Activated naive CD8-positive, alpha-beta T cell treated with anti-CD3 and anti-CD28 coated beads, Interleukin-2, amount 50 U/mL, for 16 hours (primary cell): Measurements from ENCODE around the gene TRAPPC10.

Source experiments
- DNase-seq: peaks from one replicate; pipeline ENCODE4 v3.0.0-alpha.2; 2020; ENCODE audit warnings: low read depth, low spot score

Gene TRAPPC10

GRCh38 chr21:43983390-43983789 is 28.7 kb upstream of the TRAPPC10 start:
- DNase-seq: no peak

- no peak for DNase-seq
Observed at GRCh38 chr21:43983860-43984420, 28.2 kb upstream of the TRAPPC10 start.

- no peak for DNase-seq
Observed at GRCh38 chr21:43984905-43985689, 27.0 kb upstream of the TRAPPC10 start.

GRCh38 chr21:43985690-43986251 is 26.3 kb upstream of the TRAPPC10 start:
- no peak for DNase-seq

- no peak for DNase-seq
Observed at GRCh38 chr21:43986544-43987451, 25.3 kb upstream of the TRAPPC10 start.

GRCh38 chr21:43987509-43987908 is 24.6 kb upstream of the TRAPPC10 start:
- DNase-seq: no peak

- no peak for DNase-seq
Observed at GRCh38 chr21:43988016-43988415, 24.1 kb upstream of the TRAPPC10 start.

- DNase-seq: no peak
Observed at GRCh38 chr21:43988506-43989230, 23.4 kb upstream of the TRAPPC10 start.

- no peak for DNase-seq
Observed at GRCh38 chr21:43989401-43989800, 22.7 kb upstream of the TRAPPC10 start.

GRCh38 chr21:43991447-43991991 is 20.6 kb upstream of the TRAPPC10 start:
- DNase-seq: no peak

GRCh38 chr21:43992121-43992520 is 20.0 kb upstream of the TRAPPC10 start:
- no peak for DNase-seq

GRCh38 chr21:43993420-43993934 is 18.6 kb upstream of the TRAPPC10 start:
- no peak for DNase-seq

- DNase-seq: no peak
Observed at GRCh38 chr21:43994085-43994484, 18.0 kb upstream of the TRAPPC10 start.

- no peak for DNase-seq
Observed at GRCh38 chr21:43994646-43995045, 17.5 kb upstream of the TRAPPC10 start.

- no peak for DNase-seq
Observed at GRCh38 chr21:43995521-43996105, 16.5 kb upstream of the TRAPPC10 start.

GRCh38 chr21:43997766-43998742 is 14.1 kb upstream of the TRAPPC10 start:
- DNase-seq: no peak

- DNase-seq: no peak
Observed at GRCh38 chr21:44000360-44000759, 11.7 kb upstream of the TRAPPC10 start.

GRCh38 chr21:44002511-44002910 is 9.6 kb upstream of the TRAPPC10 start:
- no peak for DNase-seq

- no peak for DNase-seq
Observed at GRCh38 chr21:44003307-44003966, 8.7 kb upstream of the TRAPPC10 start.
